HEK293T (cell line): ENCODE measurements around the gene SEL1L.

Experiments used
- BHLHE40 ChIP-seq: fragments of 450-650 bp; IDR thresholded peaks from 2 replicates; pipeline ENCODE4 v1.6.1; 2016; ENCODE audit warnings: mild to moderate bottlenecking, moderate library complexity, borderline replicate concordance
- CTBP1 ChIP-seq: fragments of 450-650 bp; IDR thresholded peaks from 2 replicates; pipeline ENCODE4 v1.6.1; 2016; ENCODE audit warnings: borderline replicate concordance
- ELF4 ChIP-seq: fragments of 450-650 bp; IDR thresholded peaks from 2 replicates; pipeline ENCODE4 v1.6.1; 2017; ENCODE audit warnings: antibody characterized with exemption
- FOXA1 ChIP-seq: fragments of 450-650 bp; IDR thresholded peaks from 2 replicates; pipeline ENCODE4 v1.6.1; 2016; ENCODE audit warnings: mild to moderate bottlenecking
- FOXK2 ChIP-seq: fragments of 450-650 bp; IDR thresholded peaks from 2 replicates; pipeline ENCODE4 v1.6.1; 2016; ENCODE audit warnings: mild to moderate bottlenecking
- FOXM1 ChIP-seq: fragments of 450-650 bp; IDR thresholded peaks from 2 replicates; pipeline ENCODE4 v1.6.1; 2017; ENCODE audit warnings: mild to moderate bottlenecking, borderline replicate concordance
- HDGF ChIP-seq: fragments of 450-650 bp; IDR thresholded peaks from 2 replicates; pipeline ENCODE4 v1.6.1; 2017; ENCODE audit warnings: antibody characterized with exemption, borderline replicate concordance
- LEF1 ChIP-seq: fragments of 450-650 bp; IDR thresholded peaks from 2 replicates; pipeline ENCODE4 v1.6.1; 2017; ENCODE audit warnings: mild to moderate bottlenecking, borderline replicate concordance
- NFRKB ChIP-seq: fragments of 450-650 bp; IDR thresholded peaks from 2 replicates; pipeline ENCODE4 v1.6.1; 2016; ENCODE audit warnings: mild to moderate bottlenecking, moderate library complexity
- SP1 ChIP-seq: fragments of 450-650 bp; IDR thresholded peaks from 2 replicates; pipeline ENCODE4 v1.6.1; 2017
- SUZ12 ChIP-seq: fragments of 450-650 bp; IDR thresholded peaks from 2 replicates; pipeline ENCODE4 v1.6.1; 2016; ENCODE audit warnings: mild to moderate bottlenecking
- TARDBP ChIP-seq: fragments of 450-650 bp; IDR thresholded peaks from 2 replicates; pipeline ENCODE4 v1.6.1; 2016
- ZNF384 ChIP-seq: fragments of 450-650 bp; IDR thresholded peaks from 2 replicates; pipeline ENCODE4 v1.6.1; 2016
- TF ChIP-seq, protein P1 (sequence below): fragments of 450-650 bp; IDR thresholded peaks from 2 replicates; pipeline ENCODE4 v1.6.1; 2016

DNA sequence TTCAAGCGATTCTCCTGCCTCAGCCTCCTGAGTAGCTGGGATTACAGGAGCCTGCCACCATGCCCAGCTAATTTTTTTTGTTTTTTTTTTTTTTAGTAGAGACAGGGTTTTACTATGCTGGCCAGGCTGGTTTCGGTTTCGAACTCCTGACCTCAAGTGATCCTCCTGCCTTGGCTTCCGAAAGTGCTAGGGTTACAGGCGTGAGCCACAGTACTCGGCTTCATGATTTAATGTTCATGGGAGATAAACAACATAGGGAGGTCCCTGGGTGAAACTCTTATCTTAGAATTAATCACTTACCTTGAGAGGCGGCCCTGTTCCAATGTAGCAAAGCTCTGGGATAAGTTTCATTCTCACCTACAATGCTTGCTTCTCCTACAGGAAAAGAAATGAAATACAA is 48.3 kb downstream of the SEL1L start:
- TF ChIP-seq HDGF: no peak
- no peak for TF ChIP-seq TARDBP
- TF ChIP-seq SUZ12: no peak
- no peak for TF ChIP-seq FOXM1
- TF ChIP-seq, protein P1, sequence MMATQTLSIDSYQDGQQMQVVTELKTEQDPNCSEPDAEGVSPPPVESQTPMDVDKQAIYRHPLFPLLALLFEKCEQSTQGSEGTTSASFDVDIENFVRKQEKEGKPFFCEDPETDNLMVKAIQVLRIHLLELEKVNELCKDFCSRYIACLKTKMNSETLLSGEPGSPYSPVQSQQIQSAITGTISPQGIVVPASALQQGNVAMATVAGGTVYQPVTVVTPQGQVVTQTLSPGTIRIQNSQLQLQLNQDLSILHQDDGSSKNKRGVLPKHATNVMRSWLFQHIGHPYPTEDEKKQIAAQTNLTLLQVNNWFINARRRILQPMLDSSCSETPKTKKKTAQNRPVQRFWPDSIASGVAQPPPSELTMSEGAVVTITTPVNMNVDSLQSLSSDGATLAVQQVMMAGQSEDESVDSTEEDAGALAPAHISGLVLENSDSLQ: no peak
- no peak for TF ChIP-seq NFRKB
- TF ChIP-seq FOXK2: no peak
- TF ChIP-seq FOXA1: no peak
- TF ChIP-seq ZNF384: no peak
- no peak for TF ChIP-seq BHLHE40
- TF ChIP-seq ELF4: no peak
- no peak for TF ChIP-seq SP1
- no peak for TF ChIP-seq LEF1
- TF ChIP-seq CTBP1: no peak
